HG03066 (cell line): ENCODE data around the gene MEF2A.

ENCODE experiments used
- ATAC-seq: cut with Tn5 transposase; IDR thresholded peaks from one replicate; pipeline ENCODE4 v1.9.1; 2021; ENCODE audit warnings: low read depth; ENCODE audit not compliant: unreplicated experiment

The MEF2A gene

DNA sequence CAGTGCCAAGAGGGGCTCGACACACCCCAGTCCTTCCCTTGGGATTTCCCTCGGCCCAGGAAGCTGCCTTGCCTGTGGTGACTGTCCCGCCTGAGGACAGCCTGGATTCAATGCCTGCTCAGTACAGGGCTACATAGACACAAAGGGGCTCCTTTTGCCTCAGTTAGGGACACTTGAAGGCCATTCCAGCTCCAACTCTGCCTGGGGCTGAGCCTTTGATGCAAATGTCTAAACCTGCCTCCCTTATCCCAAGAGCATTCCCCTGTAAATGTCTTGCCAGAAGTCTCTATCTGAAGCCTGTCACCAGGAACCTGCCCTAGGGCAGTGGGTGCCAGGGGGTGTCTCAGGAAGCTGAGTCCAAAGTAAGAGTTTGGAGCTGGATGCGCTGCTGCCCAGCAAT, 186.8 kb downstream of the MEF2A start:
- no peak for ATAC-seq

DNA sequence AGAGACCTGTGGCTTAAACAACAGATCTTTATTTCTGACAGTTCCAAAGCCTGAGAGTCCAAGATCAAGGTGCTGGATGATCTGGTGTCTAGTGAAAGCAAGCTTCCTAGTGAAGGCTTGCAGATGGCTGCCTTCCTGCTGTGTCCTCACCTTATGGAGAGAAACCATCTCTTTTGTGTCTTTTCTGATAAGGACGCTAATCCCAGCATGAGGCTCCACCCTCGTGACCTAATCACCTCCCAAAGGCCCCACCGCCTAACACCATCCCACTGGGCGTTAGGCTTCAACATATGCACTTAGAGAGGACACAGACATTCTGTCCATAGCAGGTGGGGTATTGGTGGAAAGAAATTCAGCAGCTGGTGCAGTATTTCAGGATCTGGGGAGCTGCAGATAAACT, 187.3 kb downstream of the MEF2A start:
- ATAC-seq: no peak

DNA sequence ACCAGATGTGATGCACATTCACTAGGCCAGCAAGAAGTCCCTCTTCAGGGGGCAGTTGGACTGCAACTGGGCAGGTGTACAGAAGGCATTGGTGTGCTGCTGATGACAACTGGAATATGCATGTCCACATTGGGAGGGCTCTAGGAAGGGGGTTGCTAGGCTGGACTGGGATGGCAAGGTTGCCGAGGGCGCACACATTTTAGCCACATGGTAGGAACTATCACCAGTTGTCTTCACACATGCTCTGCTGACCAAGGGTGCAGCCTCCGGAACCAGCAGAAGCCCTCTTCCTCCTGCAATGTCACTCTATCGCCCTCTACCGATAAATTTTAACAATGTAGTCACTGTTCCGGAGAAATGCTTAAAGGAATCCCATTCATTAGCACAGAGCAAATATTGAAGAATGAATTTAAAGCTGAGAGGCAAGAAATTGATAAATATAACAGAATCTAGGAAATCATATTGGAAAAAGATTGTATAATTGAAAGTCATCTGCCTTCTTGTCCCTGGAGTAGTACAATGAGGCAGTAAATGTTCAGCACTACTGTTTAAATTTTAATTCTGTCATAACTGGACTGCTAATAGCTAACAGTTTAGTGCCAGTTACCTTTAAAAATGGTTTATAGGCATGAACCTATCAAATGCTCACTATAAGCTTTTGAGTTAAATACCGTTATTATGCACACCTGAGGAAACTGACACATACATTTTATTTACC, 190.1 kb downstream of the MEF2A start:
- ATAC-seq: peak; percentile 91

DNA sequence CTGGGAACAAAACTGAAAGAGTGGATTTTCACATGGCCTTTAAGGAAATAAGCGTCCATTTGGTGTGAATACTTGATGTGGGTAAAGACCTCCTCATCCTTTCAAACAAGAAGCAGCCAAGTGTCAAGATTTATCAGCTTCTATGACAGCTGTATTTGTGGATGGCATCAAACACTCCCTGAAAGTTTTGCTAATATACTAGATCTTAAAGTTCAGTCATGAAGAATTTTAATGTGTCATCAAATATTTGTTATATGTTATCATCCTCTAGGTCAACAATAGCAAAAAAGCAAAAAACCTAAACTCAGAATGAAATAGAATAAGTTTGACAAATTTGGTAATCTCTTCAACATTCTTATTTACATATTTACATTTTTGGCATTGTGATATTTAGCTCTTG, 196.5 kb downstream of the MEF2A start:
- no peak for ATAC-seq

DNA sequence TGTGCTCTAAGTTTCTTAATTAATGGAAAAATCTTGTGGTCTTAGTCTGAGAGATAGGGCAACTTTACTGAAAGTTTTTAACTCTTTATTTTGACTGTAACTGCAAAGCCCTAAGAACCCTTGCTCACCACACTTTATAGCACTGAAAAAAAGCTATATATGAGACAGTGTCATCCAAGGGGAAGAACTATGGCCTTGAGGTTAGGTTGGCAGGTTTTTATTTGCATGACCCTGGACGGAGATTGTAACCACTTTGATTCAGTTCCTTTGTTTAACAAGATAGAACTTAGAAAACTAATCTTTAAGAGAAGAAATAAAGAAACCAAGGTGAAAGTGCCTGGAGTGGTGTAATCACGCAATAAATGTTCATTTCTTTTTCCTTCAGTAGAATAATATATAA, 198.0 kb downstream of the MEF2A start:
- no peak for ATAC-seq

DNA sequence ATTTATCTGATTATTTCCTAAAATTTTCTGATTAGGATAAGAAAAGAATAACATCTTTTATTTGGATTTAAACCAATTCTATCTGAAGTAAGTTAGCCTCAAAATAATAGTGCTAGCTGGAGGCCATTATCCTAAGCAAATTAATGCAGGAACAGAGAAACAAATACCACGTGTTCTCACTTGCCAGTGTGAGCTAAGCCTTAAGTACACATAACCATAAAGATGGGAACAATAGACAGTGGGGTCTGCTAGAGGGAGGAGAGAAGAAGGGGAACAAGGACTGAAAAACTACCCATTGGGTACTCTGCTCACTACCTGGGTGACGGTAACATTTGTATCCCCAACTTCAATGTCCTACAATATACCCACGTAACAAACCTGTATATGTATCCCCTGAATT, 198.7 kb downstream of the MEF2A start:
- ATAC-seq: no peak
